Fibroblast of gingiva (primary cell): Measurements from ENCODE around the gene CHST10.
"Not testable (repeated sequence)": the region's sequence is repeated elsewhere in the genome, so short reads cannot be mapped to it uniquely, and the experiment has no call there.

Source experiments
- DNase-seq: peaks from one replicate; pipeline ENCODE4 v3.0.0-alpha.2; 2011; ENCODE audit warnings: low read depth

The CHST10 gene

DNA sequence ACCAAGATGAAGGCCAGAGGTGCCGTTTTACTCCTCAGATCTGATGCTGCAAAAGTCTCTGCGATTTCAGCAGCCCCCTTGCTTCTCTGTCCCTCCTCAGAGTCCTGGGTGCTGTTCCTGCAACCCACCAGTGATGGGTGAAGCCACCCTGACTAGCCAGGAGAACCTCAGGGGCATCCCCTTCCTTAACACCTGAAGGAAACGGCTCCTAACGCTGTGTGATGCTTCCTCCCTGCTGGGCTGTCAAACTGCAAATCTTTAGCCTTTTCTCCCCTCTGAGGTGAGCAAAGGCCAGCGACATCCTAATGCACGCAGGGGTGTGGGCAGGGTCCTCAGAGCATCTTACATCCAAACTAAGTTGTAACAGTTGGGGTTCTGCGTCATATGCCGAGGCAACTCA lies 24.8 kb downstream of the CHST10 start:
- no peak for DNase-seq

DNA sequence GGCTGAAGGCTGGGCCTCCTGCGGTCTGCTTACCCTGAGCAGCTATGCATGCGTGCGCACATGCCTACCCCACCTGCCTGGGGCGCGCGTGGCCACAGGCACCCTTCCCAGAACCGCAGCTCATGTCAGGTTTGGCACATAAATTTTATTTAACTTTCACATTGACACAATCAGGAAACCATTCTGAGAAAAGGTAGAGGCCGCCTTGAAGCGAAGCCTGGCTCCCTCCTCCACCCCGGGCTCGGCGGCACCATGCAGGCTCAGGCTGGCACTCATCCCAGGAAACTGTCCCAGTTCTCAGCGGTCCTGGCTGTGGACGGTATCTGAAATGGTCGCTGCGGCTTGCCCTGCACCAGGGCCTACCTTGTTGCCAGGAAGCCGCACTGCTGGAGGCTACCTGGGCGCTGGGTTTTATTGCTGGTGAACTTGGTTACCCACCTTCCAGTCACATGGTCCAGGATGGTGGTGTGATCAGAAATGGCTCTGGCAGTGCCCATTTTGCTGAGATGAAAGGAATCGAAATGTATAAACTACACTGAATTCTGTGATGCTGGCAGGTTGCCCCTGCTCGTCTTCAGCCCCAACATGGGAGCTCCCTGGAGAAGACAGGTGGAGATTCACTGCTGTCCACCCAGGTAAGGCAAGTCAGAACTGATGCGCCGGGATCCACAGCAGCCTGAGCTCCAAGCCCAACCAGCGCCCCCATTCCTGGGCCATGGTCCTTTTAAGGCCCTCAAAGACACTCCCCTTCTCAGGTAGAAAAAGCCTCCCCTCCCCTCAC lies 25.5 kb downstream of the CHST10 start:
- DNase-seq: no peak

DNA sequence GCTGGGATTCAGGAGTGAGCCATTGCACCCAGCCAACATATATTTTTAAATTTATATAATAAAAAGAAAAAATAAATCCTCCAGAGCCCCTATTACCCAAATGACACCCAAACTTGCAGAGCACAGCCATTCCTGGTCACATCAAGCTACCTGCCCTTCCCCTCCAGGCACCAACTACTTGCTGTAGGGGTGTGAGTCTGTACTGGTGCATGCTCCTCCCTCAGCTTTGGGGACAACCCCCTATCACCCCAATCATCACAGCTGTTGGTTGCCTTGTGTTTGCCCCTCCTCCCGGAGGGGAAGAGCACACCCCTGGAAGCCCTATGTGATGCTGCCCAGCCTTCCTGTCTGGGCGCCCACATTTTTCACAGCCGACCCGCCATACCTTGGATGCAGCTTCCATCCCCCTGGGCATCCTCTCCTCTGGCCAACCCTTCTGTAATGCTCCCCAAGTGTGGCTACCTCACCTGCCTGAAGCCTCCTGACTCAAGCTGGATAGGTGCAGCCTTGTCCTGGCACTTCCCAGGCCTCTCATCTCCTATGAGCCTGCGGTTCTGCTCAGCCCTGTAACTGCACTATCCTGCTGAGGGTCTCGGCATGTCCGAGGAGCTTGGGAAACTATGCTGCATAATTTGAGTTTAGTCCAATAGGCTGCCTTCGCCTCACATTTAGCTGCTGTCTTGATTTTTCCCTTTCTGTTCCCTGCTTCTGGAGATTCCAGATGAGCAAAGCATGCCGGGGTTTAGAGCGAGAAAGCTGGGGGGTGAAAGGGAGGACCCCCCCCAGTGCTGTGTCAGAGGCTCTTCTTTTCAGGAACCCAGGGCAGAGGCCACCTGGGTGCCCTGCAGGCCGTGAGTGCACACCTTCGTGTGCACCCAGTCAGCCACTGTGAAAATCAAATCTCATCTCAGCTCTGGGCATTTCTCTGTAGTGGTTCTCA lies 27.2 kb downstream of the CHST10 start:
- no peak for DNase-seq

DNA sequence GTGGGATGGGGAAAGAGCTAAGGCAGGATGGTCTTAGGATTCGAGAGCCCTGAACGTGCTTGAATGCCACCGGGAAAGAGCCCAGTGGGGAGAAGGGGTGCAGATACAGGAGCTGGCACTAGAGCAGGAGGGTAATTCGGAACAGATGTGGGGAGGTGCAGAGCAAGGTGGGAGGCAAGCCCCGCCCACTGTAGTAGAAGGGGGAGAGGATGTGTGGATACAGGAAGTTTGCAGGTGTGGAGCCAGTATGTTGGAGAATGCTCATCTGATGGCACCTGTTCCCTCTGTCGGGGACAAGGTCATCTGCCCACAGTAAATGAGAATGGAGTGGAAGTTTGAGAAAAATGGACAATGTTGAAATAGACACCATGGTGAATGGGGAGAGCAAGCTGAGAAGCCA lies 28.8 kb downstream of the CHST10 start:
- no peak for DNase-seq

DNA sequence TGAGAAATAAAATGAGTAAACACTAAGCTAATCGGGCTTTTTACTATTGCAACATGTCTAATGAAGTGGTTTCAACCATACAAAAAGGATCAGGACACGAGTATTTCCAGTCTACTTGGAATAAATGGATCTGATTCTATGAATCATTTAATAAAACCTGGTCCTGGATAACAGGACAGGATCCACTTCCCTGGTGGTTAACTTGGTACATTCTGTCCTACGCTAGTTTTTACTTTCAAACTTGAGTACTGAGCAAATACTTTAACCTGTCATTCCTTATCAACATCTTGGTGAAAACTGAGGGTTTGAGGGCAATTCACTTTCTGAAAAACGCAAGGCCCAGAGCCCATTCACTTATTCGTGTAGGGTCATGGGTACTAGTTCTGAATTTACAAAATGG lies 33.5 kb downstream of the CHST10 start:
- DNase-seq: no peak

DNA sequence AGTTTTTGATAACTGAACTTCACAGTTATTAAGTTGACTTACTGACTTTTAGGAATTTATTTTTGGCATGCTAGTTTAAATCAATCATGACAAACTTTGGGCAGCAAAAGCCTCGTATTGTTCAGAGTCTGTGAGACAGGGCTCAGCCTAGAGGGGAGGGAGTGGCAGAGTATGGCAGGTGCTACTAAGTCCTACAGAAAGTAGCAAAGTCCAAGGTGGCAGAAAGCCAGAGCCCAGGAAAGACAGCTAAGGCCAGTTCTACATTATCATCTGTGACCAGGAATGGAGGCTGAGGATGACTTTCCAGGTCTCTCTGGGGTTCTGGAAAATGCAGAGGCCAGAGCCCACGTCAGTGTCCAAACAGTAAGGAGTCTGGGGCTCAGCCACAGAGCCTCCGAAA lies 34.2 kb downstream of the CHST10 start:
- DNase-seq: no peak

DNA sequence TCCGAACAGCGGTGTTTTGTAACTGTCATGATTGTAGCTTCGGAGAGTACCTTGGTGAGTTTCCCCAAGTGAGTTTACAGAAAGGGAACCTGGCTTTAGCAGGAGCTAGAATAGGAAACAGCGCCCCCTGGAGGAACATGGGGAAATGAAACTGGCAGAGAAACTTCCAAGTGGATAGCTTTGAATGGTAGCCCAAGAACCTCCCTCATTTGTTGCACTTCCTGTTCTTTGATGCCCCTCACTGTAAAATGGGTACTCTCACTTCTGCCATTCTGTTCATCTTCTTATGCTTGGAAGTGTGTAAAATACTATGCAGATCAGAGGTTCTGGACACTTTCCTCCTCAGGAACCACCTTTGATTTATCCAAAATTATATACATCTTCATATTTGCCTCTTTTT lies 36.2 kb downstream of the CHST10 start:
- DNase-seq: peak; percentile 43

DNA sequence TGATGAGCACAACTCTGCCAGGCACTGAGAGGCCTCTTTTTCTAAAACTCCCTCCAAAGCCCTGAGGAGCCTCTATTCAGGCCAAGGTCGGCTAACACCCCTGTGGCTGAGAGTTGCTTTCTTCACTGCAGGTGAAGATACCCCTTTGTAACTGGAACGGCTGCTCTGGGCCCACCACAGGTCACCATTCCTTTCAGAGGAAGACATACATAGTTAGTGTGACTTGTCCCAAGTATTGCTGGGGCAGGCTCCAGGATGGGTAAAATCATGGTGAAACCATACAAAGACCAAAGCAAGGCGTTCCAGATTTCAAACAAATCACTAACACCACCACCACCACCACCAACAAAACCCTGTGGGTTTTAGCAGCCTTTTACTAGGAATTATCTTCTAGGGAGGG lies 36.8 kb downstream of the CHST10 start:
- no peak for DNase-seq

DNA sequence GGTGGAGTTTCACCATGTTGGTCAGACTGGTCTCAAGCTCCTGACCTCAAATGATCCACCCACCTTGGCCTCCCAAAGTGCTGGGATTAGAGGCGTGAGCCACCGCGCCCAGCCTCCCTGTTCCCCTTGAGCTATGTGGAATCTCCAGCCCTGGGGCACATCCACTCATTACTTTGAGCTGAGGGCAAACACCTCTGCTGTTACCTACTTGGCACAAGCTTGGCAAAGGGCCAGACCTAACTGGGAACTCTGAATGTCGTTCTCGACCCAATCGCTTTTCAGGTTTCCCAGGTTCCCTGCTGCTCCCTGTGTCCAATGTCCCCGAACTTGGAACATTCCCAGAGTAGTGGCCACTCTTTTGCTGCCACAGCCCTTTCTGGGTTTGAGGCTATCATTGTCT lies 40.6 kb downstream of the CHST10 start:
- DNase-seq: no peak

DNA sequence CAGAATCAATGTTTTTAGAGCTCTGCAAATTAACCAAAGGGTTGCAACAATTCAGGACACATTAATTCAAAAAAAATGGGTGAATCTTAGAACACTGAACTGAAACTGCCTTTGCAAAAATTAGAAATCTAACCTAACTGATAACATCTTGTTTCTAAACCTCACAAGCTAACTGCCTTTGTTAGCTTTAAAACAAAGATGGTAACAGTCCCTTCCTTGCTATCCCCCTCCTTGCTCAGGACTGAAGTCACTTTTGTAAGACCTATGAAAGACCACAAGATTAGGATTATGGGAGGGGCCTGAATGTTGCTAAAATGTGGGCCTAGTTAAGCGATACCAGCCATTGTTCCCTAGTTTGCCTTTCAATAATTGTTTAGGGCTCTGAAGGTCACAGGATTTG lies 50.3 kb downstream of the CHST10 start:
- DNase-seq: no peak

DNA sequence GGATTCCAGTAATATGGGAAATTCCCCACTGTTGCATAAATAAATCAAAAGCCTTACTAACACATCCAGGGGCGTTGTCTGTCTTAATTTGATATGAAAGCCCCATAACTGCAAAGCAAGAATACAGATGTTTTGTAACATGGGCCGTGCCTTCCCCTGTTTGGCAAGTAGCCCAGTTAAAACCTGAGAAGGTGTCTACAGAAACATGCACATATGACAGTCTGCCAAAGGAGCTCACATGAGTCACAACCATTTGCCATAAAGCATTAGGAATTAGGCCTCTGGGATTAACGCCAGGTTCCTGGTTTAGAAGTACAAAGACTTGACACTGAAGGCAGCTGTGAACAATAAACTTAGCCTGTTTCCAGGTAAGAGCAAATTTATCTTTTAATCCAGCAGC lies 52.0 kb downstream of the CHST10 start:
- DNase-seq: peak; percentile 81

DNA sequence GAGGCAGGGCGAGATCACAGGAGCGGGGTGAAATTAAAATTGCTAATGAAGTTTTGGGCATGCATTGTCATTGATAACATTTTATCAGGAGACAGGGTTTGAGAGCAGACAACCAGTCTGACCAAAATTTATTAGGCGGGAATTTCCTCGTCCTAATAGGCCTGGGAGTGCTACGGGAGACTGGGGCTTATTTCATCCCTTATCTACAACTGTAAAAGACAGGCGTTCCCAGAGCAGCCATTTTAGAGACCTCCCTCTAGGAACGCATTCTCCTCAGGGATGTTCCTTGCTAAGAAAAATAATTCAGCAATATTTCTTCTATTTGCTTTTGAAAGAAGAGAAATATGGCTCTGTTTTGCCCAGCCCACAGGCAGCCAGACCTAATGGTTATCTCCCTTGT lies 55.2 kb downstream of the CHST10 start:
- not testable (repeated sequence) for DNase-seq

DNA sequence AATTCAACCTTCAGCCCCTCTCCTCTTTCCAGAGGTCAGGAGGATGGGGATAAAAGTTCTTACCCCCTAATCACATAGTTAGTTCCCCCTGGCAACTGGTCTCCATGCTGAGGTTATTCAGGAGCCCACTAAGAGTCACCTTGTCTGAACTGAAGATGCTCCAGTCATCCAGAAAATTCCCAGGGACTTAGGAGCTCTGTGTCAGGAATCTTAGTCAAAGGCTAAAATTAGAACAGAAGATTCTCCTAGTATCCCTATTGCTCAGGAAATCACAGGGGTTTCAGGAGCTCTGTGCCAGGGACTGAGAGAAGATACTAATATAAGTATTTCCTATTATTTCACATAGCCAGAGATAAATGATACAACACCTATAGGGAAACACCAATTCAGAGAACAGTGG lies 57.9 kb downstream of the CHST10 start:
- no peak for DNase-seq

DNA sequence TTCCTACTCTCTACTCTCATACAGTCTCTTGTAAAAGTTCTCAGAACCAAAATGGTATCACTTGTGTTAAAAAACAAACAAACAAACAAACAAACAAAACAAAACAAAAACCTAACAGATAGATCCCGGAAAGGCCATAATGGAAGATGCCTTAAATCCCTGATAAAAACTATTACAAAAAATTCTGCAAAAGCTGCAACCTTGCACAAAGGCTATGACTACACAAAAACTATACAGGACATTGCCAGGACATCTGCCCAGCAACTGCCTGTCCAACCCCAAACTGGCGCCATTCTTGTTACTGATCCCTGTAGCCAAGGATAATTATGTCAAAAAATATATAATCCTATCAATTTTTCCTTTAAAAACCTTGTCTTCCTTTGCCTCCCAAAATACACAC lies 58.9 kb downstream of the CHST10 start:
- DNase-seq: no peak

DNA sequence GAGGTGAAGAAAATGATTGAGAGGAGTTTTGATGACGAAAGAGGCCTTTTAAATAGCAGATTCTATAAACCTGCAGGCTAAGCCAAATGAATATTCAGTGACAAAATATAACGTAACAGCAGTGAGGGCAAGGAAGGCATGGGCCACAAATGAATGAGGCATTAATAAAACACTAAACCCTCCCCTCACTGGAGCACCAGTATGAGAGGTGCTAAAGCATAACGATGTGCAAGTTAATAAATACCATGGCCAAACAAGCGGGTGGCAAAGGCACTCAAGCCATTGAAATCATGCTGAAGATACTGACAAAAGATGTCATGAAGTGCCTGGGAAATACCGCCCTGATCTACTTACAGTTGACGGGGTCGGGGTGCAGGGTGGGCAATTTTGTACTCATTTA lies 64.9 kb downstream of the CHST10 start:
- DNase-seq: no peak

DNA sequence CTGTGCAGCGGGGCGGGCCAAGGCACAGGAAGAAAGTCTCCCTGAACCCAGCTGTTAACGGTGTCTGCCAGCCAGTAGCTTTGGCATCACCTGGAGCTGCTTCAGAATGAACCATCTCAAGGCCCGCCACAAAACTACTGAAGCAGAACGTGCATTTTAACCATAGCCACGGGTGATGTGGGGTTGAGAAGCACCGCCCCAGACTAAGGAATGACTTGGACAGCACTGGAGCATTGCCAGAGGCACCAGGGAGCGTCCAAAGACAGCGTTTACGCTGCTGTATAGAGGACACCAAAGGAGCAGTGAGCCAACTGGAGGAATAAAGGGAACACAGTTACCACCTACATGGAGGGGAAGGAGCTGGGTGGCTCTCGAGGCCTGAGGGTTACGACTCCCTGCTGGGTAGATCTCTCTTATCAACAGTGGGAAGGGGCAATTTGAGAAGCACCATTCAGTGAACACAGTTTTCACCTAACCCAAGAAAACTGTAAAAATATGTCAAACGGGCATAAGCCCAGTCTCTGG lies 66.7 kb downstream of the CHST10 start:
- no peak for DNase-seq

DNA sequence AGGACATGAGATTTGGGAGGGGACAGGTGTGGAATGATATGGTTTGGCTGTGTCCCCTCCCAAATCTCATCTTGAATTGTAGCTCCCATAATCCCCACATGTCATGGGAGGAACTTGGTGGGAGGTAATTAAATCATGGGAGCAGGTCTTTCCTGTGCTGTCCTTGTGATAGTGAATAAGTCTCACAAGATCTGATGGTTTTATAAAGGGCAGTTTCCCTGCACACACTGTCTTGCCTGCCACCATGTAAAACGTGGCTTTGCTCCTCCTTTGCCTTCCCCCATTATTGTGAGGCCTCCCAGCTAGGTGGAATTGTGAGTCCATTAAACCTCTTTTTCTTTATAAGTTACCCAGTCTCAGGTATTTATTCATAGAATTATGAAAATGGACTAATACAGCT lies 72.3 kb downstream of the CHST10 start:
- DNase-seq: not testable (repeated sequence)

DNA sequence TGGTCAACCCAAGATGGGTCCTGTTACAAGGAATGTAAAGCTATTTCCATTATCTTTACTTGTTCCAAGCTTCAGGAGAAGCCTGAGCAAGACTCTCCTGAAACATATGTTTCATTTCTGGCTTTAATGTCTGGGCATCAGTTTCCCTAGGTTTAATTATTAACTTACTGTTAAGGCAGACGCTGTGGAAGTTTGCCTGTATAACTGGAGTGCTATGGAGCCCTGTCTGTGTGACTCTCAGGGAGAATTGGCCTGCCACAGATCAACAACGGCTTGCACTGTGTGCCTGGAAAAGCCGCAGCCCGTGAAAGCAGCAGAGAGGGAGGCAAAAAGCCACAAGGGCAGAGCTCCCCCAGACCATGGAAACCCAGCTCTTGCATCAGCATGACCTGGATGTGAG lies 73.0 kb downstream of the CHST10 start:
- DNase-seq: no peak

DNA sequence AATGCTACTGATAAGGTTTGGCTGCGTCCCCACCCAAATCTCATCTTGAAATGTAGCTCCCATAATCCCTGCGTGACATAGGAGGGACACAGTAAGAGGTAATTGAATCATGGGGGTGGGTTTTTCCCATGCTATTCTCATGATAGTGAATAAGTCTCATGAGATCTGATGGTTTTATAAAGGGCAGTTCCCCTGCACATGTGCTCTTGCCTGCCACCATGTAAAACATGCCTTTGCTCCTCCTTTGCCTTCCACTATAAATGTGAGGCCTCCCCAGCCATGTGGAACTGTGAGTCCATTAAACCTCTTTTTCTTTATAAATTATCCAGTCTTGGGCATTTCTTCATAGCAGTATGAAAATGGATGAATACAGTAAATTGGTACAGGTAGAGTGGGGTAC lies 75.0 kb downstream of the CHST10 start:
- DNase-seq: not testable (repeated sequence)
